ENCODE data around the gene TINCR.

DNA sequence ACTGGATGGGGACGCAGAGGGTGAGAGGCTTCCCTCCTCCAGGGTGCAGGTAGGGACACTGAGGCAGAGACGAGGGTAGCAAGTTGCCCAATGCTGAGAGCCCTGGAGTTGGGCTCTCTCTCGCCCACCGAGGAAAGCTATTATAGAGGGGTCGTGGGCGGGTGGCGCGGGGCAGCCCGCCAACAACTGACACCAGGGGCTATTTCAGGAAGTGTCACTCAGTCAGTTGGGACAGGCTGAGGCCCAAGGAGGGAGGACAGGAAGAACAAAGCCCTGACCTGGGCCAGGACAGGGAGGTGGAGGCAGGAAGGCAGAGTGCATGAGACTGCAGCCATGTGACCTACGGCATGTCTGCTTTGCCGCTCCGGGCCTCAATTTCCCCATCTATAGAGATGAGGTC, 29.9 kb downstream of the TINCR start:
- TF ChIP-seq, protein P1, sequence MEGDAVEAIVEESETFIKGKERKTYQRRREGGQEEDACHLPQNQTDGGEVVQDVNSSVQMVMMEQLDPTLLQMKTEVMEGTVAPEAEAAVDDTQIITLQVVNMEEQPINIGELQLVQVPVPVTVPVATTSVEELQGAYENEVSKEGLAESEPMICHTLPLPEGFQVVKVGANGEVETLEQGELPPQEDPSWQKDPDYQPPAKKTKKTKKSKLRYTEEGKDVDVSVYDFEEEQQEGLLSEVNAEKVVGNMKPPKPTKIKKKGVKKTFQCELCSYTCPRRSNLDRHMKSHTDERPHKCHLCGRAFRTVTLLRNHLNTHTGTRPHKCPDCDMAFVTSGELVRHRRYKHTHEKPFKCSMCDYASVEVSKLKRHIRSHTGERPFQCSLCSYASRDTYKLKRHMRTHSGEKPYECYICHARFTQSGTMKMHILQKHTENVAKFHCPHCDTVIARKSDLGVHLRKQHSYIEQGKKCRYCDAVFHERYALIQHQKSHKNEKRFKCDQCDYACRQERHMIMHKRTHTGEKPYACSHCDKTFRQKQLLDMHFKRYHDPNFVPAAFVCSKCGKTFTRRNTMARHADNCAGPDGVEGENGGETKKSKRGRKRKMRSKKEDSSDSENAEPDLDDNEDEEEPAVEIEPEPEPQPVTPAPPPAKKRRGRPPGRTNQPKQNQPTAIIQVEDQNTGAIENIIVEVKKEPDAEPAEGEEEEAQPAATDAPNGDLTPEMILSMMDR (IDR thresholded peaks at IDR 0.05), result no peak
- TF ChIP-seq EP300 (IDR thresholded peaks at IDR 0.05; ENCODE audit: low read depth) (no peak), POLR2AphosphoS5 (IDR thresholded peaks at IDR 0.05) (no peak)
